HG02970 (cell line): ENCODE measurements around the gene FOXD4L1.
"Not testable (repeated sequence)": the region's sequence is repeated elsewhere in the genome, so short reads cannot be mapped to it uniquely, and the experiment has no call there.

ENCODE experiments used
- ATAC-seq: cut with Tn5 transposase; IDR thresholded peaks from one replicate; pipeline ENCODE4 v1.9.1; 2021; ENCODE audit warnings: mild to moderate bottlenecking, moderate library complexity, moderate number of reproducible peaks; ENCODE audit not compliant: unreplicated experiment, low FRiP score

The FOXD4L1 gene

GRCh38 chr2:113498365-113498764 is at the start of gene FOXD4L1:
FOXD4L1 (plus strand) TSS chr2:113498665; CDS start chr2:113499257, 592 bp downstream.
- ATAC-seq, result not testable (repeated sequence)

GRCh38 chr2:113465770-113466169 is 32.7 kb upstream of the FOXD4L1 start:
- not testable (repeated sequence) for ATAC-seq

DNA sequence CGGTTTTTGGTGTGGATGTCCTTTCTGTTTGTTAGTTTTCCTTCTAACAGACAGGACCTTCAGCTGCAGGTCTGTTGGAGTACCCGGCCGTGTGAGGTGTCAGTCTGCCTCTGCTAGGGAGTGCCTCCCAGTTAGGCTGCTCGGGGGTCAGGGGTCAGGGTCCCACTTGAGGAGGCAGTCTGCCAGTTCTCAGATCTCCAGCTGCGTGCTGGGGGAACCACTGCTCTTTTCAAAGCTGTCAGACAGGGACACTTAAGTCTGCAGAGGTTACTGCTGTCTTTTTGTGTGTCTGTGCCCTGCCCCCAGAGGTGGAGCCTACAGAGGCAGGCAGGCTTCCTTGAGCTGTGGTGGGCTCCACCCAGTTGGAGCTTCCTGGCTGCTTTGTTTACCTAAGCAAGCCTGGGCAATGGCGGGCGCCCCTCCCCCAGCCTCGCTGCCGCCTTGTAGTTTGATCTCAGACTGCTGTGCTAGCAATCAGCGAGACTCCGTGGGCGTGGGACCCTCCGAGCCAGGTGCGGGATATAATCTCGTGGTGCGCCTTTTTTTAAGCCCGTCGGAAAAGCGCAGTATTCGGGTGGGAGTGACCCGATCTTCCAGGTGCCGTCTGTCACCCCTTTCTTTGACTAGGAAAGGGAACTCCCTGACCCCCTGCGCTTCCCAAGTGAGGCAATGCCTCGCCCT is 21.6 kb upstream of the FOXD4L1 start:
- ATAC-seq, result not testable (repeated sequence)

DNA sequence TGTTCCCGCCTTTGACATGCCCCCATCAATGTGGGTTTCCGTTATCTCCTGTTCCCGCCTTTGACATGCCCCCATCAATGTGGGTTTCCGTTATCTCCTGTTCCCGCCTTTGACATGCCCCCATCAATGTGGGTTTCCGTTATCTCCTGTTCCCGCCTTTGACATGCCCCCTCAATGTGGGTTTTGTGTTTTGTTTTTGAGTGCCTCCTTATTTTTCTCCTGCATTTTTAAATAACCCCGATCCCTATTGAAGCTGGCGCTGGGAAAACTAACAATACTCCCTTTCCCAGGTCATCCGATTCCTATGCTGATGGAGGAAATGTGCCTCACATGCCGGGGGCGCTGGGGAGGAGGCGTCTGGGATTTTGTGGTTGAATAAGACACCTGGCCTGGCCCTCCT is 1.9 kb upstream of the FOXD4L1 start:
- not testable (repeated sequence) for ATAC-seq

DNA sequence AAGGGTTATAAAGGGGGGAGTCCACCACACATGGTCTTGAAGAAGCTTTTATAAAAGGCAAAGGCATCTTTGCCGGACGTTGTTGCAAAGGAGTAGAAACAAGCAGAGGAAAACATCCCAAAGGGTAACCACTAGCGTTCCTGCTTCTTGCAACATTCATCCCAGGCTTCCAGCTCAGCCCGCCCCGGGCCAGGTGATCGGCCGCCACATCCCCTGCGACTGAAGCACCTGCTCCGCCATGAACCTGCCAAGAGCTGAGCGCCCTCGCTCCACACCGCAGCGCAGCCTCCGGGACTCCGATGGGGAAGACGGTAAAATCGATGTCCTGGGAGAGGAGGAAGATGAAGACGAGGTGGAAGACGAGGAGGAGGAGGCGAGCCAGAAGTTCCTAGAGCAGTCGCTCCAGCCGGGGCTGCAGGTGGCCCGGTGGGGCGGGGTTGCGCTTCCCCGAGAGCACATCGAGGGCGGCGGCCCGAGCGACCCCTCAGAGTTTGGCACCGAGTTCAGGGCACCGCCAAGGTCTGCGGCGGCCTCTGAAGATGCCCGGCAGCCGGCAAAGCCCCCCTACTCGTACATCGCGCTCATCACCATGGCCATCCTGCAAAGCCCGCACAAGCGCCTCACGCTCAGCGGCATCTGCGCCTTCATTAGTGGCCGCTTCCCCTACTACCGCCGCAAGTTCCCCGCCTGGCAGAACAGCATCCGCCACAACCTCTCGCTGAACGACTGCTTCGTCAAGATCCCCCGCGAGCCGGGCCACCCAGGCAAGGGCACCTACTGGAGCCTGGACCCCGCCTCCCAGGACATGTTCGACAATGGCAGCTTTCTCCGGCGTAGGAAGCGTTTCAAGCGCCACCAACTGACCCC is 787 bp downstream of the FOXD4L1 start:
- not testable (repeated sequence) for ATAC-seq

DNA sequence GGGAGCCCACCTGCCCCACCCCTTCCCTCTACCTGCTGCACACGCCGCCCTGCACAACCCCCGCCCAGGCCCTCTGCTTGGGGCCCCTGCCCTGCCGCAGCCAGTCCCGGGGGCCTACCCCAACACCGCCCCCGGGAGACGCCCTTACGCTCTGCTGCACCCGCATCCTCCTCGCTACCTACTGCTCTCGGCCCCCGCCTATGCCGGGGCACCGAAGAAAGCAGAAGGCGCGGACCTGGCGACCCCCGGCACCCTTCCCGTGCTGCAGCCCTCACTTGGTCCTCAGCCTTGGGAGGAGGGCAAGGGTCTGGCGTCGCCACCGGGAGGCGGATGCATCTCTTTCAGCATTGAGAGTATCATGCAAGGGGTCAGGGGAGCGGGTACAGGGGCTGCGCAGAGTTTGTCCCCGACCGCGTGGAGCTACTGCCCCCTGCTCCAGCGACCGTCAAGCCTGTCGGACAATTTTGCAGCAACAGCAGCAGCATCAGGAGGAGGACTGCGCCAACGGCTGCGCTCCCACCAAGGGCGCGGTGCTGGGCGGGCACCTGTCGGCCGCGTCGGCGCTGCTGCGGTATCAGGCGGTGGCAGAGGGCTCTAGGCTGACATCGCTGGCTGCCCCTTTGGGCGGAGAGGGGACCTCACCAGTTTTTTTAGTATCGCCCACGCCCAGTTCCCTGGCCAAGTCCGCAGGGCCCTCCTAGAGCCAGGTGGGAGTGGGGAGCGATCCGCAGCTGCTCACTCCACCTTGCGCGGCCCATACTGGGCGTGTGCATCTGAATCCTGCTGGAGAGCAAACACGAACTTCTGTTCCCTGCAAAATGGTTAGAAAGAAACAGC is 1.6 kb downstream of the FOXD4L1 start:
- not testable (repeated sequence) for ATAC-seq

DNA sequence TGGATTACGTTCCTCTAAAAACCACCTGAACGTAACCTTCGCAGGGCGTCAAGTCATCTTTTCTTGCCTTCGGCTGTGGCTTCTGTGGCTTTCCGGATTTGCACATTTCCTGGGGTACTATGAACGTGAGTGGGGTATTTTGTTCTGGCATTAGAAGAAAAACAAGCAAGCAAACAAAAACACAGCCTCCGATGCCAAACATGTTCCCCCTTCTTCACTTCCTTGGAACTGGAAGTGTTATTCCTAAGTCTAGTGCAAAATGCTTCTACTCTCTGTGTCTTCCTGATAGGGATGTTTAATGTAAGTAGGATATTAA is 2.2 kb downstream of the FOXD4L1 start:
- not testable (repeated sequence) for ATAC-seq

DNA sequence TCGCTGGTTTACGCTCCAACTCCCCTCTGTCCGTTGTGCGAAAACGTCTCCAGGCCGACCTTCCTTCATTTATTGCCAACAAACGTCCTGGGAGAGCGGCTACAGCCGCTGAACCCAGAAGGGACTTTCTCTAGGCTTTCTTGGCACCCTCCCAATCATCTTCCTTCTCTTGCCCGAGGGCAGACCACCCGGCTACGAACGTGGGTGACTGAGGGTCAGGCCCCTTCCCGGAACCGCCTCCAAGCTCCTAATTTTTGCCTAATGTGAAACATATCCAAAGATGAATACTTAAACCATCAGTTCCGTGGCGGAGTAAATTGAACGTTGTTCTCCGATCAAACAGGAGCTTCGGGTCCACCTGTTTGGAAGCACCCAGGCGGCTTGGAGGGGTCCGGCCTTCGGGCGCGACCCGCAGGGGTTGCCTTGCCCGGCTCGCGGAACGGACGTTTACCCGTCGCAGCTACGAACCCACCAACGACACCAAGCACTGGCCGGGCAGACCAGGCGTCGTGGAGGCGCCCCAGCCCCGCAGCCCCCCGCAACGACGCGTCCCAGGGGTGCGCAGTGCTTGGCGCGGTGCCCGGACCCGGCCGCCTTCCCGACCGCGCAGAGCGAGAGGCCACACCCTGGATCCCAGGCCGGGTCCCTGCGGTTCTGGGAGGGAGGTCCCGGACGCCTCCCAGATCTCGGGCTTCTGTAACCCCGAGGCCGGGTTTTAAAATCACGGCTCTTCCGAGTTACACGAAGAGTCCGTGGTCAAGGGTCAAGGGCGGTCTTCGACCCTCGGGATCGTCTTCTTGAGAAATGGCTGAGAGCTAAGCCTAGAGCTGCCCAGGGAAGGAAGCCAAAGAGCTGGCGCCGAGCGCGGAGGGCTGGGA is 4.0 kb downstream of the FOXD4L1 start:
- not testable (repeated sequence) for ATAC-seq

DNA sequence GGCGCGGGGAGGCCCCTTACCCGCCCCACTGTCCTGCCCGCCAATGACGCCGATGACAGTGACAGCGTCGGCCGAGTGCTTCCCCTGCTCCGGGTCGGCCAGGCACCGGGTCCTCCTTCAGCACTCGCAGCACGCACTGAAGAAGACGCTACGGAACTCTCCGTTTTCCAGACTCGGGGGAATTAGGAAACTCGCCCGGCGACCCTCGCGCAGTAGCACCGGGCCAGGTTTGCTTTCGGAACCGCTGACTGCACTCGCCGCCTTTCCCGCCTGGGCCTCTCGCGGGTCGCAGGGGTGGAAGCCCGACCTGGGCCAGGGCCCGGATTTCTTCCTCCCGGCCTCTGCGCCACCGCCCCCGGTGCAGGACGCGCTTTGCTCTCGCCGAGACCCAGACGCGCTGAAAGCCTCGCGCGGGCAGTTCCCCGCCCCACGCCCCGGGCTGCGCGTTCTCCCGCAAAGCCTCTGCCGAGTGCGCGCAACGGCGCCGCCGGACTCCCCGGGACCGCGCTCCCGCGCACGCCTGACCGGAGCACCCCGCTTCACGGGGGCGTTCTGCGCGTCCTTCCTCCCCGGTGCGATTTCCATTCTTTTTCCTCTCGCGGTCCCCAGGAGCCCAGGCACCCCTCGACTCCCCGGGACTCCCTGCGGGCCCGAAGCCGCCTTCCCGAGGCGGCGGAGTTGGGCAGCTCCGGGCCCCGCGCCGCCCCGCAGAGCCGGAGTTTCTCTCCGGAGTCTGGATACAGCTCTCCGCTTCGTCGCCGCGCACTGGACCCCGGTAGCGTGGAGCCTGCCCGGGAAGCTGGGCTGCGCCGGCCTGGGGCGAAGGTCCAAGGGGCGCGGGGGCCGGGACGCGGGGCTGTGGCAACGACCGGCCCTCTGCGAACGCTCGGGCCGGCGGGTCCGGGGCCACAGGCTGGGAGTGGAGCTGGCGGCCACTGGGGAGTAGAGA is 4.9 kb downstream of the FOXD4L1 start:
- ATAC-seq, result not testable (repeated sequence)

DNA sequence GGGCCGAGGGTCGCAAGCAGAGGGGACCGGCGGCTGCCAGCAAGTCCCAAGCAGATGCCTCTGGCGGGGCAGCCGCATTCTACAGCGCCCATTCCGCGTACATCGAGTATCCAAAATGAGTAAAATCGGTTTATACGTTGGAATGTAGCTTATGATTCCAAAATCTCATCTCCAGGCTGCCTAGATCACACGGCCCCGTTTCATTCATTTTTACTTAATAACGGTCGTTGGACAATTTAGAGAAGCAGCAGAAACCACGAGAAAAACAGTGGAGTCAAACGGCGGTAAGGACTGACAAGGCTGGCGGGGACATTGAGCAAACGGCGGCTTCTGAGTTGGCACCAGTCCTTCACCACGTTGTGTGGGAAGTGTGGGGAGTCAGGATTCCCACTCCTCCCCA is 5.6 kb downstream of the FOXD4L1 start:
- not testable (repeated sequence) for ATAC-seq

- not testable (repeated sequence) for ATAC-seq
Measured at GRCh38 chr2:113507394-113508140, 9.1 kb downstream of the FOXD4L1 start.

GRCh38 chr2:113508187-113508586 is 9.7 kb downstream of the FOXD4L1 start:
- ATAC-seq, result not testable (repeated sequence)

GRCh38 chr2:113510913-113511312 is 12.4 kb downstream of the FOXD4L1 start:
- not testable (repeated sequence) for ATAC-seq

- ATAC-seq, result not testable (repeated sequence)
Measured at GRCh38 chr2:113511859-113512258, 13.4 kb downstream of the FOXD4L1 start.

DNA sequence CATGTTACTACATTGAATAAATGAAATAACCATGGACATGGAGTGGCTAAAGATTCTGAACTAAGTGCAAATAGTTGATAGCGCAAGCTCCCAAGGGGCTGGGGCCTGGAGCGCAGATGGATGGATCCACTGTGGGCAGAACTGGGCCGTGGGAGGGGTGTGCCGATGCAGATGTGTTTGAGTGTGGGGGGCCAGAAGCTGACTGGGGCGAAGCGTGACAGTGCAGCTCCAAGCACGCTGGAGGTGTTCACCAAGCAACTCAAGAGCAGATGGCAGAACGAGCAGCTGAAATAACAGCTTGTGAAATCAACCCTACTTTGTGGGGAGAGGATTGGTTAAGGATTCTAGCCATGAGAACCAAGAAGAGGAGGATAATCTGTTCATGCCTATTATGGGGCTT is 17.0 kb downstream of the FOXD4L1 start:
- ATAC-seq, result not testable (repeated sequence)

DNA sequence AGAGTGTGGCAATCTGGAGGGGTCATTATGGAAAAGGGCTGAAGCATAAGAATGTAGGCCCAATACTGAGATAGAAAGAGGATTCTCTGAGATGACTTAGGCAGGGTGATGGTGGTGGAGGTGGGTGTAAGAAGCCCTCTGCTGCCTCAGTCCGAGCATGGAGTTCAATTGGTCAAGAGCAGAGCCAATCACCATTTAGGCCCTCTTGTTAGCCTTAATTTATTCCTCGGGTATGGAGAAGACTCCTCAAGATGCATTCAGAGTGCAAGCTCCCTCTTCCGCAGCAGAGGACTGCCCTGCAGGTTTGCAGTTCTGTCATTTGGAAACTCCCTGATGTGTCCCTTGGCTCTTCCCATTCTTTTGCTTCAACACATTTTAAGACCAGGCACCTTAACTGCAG is 17.5 kb downstream of the FOXD4L1 start:
- not testable (repeated sequence) for ATAC-seq

DNA sequence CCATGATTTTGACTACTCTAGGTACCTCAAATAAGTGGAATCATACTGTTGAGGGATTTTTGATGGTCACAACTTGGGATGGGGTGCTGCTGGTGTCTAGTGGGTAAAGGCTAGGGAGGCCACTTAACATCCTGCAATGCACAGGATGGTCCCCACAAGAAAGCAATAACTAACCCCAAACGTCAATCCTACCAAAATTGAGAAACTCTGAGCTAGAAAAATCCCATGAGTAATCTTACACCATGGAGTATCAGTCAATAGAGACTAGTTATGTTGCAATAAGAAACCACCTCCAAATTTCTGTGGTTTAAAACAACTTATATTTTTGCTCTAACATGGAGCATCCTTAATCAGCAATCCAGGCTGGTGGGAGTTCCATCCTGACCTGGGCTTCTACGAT is 18.6 kb downstream of the FOXD4L1 start:
- ATAC-seq, result not testable (repeated sequence)

DNA sequence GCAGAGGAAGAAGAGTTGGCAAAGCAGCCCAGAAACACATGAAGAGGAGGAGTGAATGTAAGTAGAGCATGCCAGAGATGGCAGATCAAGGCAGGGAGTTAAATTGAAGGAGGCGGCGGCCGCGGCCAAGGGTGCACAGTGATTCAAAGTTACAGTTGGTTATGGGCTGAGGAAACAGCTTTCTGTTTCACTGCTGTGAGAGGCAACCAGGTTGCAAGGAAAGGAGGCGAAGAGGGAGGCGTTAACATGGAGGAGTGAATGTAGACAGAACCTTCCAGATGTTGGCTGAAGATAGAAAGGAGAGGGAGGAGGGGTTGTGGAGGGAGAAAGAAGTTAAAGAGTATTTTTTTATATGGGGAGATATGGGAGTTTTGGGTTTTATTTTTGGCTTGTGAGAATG is 22.4 kb downstream of the FOXD4L1 start:
- ATAC-seq, result not testable (repeated sequence)
